Endothelial cell of umbilical vein (primary cell): ENCODE measurements around the gene MCRIP2.

Experiments used
- EZH2 ChIP-seq: IDR thresholded peaks from 2 replicates; pipeline ENCODE4 v1.6.1; 2012; ENCODE audit warnings: borderline replicate concordance, low read depth, mild to moderate bottlenecking, moderate library complexity, low read length, inconsistent platforms; ENCODE audit not compliant: severe bottlenecking
- FOS ChIP-seq: IDR thresholded peaks from 2 replicates; pipeline ENCODE4 v1.6.1; 2011; ENCODE audit warnings: mild to moderate bottlenecking, low read length, moderate library complexity, borderline replicate concordance; ENCODE audit not compliant: insufficient read depth
- MAX ChIP-seq: IDR thresholded peaks from 2 replicates; pipeline ENCODE4 v1.6.1; 2011; ENCODE audit not compliant: insufficient read depth, insufficient read length
- MYC ChIP-seq: IDR thresholded peaks from one replicate; pipeline ENCODE4 v1.6.1; 2011; ENCODE audit warnings: mild to moderate bottlenecking, low read depth, low read length
- POLR2A ChIP-seq: IDR thresholded peaks from 2 replicates; pipeline ENCODE4 v1.6.1; 2012; ENCODE audit warnings: low read depth, mild to moderate bottlenecking, control low read depth, low read length
- POLR2AphosphoS5 ChIP-seq: IDR thresholded peaks from 2 replicates; pipeline ENCODE4 v1.6.1; 2012; ENCODE audit warnings: low read depth, mild to moderate bottlenecking, control low read depth, low read length, moderate library complexity; ENCODE audit not compliant: insufficient read depth
- TF ChIP-seq, protein P1 (sequence below), 2 donors: IDR thresholded peaks; 1 replicate in 1 of 2; 2 replicates in 1 of 2; pipeline ENCODE4 v1.5.1; 2011; ENCODE audit warnings: low read length in 2 of 2, mild to moderate bottlenecking in 2 of 2, moderate library complexity in 2 of 2, control low read depth in 1 of 2, inconsistent platforms in 1 of 2, low read depth in 1 of 2; ENCODE audit not compliant: insufficient read depth in 1 of 2; ENCODE audit errors: extremely low read depth in 1 of 2

- TF ChIP-seq, protein P1, sequence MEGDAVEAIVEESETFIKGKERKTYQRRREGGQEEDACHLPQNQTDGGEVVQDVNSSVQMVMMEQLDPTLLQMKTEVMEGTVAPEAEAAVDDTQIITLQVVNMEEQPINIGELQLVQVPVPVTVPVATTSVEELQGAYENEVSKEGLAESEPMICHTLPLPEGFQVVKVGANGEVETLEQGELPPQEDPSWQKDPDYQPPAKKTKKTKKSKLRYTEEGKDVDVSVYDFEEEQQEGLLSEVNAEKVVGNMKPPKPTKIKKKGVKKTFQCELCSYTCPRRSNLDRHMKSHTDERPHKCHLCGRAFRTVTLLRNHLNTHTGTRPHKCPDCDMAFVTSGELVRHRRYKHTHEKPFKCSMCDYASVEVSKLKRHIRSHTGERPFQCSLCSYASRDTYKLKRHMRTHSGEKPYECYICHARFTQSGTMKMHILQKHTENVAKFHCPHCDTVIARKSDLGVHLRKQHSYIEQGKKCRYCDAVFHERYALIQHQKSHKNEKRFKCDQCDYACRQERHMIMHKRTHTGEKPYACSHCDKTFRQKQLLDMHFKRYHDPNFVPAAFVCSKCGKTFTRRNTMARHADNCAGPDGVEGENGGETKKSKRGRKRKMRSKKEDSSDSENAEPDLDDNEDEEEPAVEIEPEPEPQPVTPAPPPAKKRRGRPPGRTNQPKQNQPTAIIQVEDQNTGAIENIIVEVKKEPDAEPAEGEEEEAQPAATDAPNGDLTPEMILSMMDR (IDR thresholded peaks at IDR 0.05; ENCODE audit: extremely low read depth in 1 of 2, insufficient read depth in 1 of 2, low read depth in 1 of 2, low read length in 2 of 2): no peak
- TF ChIP-seq POLR2A (no peak), EZH2 (no peak), POLR2AphosphoS5 (no peak), MYC (no peak), MAX (no peak), FOS (no peak)
Measured at GRCh38 chr16:603933-604332, 37.7 kb upstream of the MCRIP2 start.
